ENCODE results near the gene INSYN1.

Gene INSYN1

DNA sequence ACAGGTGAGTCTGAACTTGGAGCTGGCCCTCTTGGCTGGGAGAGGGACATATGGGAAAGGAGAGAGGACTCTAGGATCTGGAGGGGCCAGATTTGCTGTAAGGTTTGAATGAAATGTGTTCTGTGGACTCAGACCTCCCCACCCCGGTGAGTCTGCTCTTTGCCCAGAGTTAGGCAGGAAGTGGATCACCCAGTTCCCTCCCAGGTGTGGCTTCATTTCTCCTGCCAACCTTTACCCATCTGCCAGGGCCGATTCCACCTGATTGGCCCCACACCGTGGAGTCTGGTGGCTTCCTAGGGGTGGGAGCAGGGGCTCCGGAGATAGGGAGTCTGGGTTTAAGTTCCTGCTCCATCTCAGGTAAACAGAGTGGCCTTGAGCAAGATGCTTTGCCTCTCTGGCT lies 43.5 kb downstream of the INSYN1 start:
- Histone ChIP-seq H3K23ac (ENCODE audit: low read length) (no peak overlapping the region), H3K4me1 (ENCODE audit: control insufficient read depth in 1 of 2, insufficient read depth in 2 of 2, low read length in 2 of 2) (no peaks in the 10 kb centered on the region), H3K27ac (ENCODE audit: low read depth, low read length) (no peak overlapping the region), H2BK12ac (ENCODE audit: low read length) (no peak overlapping the region), H2AK5ac (ENCODE audit: low read length) (no peak overlapping the region), H3K79me1 (ENCODE audit: low read length) (no peaks in the 10 kb centered on the region), H3K9me3 (ENCODE audit: insufficient read depth, low read depth, low read length) (peaks cover 5% of the 10 kb centered on the region), H2BK5ac (ENCODE audit: low read depth, low read length, poor library complexity) (no peak overlapping the region), H2AFZ (ENCODE audit: insufficient read depth, low read length, poor library complexity) (no peak overlapping the region), H3K18ac (ENCODE audit: low read length) (no peak overlapping the region), H4K8ac (ENCODE audit: low read depth, low read length) (no peak overlapping the region), H4K91ac (ENCODE audit: low read depth, low read length) (no peak overlapping the region), H3K79me2 (ENCODE audit: control insufficient read depth, insufficient read depth, low read length, poor library complexity) (no peaks in the 10 kb centered on the region), H3K4me2 (ENCODE audit: low read length) (no peak overlapping the region), H3K4me3 (ENCODE audit: low read depth, low read length) (no peak overlapping the region), H4K12ac (ENCODE audit: low read depth, low read length) (no peak overlapping the region), H3K27me3 (ENCODE audit: insufficient read depth, low read length) (no peaks in the 10 kb centered on the region), H3K14ac (ENCODE audit: low read length) (no peak overlapping the region), H3K4ac (ENCODE audit: low read depth, low read length) (no peak overlapping the region), H2BK120ac (ENCODE audit: insufficient read depth, low read length, poor library complexity) (no peak overlapping the region), H3K9ac (ENCODE audit: low read length) (no peak overlapping the region), H3K36me3 (ENCODE audit: control insufficient read depth in 1 of 2, insufficient read depth in 2 of 2, low read length in 2 of 2) (peaks cover 75 to 90% of the 10 kb centered on the region in 2 experiments)
- no peak for DNase-seq
- no CpG with 5 or more reads among the region's 4 CpGs for WGBS (ENCODE audit: extremely low coverage, insufficient coverage, insufficient read length)

DNA sequence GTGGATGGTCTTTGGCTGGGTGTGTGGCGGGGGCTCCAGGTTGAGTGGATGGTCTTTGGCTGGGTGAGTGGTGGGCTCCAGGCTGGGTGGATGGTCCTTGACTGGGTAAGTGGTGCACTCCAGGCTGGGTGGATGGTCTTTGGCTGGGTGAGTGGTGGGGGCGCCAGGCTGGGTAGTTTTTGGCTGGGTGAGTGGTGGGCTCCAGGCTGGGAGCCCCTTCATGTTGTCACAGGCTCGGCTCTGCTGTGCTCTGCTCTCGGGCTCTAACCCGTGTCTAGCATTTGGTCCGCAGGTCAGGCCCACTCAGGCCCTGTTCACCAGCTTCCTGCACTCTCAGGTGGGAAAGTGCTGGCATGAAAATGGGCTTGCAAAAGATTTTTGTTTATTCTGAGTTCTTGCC lies 43.9 kb downstream of the INSYN1 start:
- H2BK120ac ChIP-seq (ENCODE audit: insufficient read depth, low read length, poor library complexity): no peak overlapping the region
- H4K8ac ChIP-seq (ENCODE audit: low read depth, low read length): no peak overlapping the region
- peaks cover 5% of the 10 kb centered on the region for H3K9me3 ChIP-seq (ENCODE audit: insufficient read depth, low read depth, low read length)
- H3K23ac ChIP-seq (ENCODE audit: low read length): no peak overlapping the region
- DNase-seq: no peak
- H3K18ac ChIP-seq (ENCODE audit: low read length): no peak overlapping the region
- H2BK12ac ChIP-seq (ENCODE audit: low read length): no peak overlapping the region
- no peak overlapping the region for H3K4ac ChIP-seq (ENCODE audit: low read depth, low read length)
- WGBS (ENCODE audit: extremely low coverage, insufficient coverage, insufficient read length): no CpG with 5 or more reads among the region's 6 CpGs
- no peak overlapping the region for H3K4me3 ChIP-seq (ENCODE audit: low read depth, low read length)
- H3K79me1 ChIP-seq (ENCODE audit: low read length): no peaks in the 10 kb centered on the region
- H3K4me2 ChIP-seq (ENCODE audit: low read length): no peak overlapping the region
- no peak overlapping the region for H4K91ac ChIP-seq (ENCODE audit: low read depth, low read length)
- no peaks in the 10 kb centered on the region for H3K27me3 ChIP-seq (ENCODE audit: insufficient read depth, low read length)
- H3K79me2 ChIP-seq (ENCODE audit: control insufficient read depth, insufficient read depth, low read length, poor library complexity): no peaks in the 10 kb centered on the region
- no peak overlapping the region for H2AK5ac ChIP-seq (ENCODE audit: low read length)
- H3K36me3 ChIP-seq (ENCODE audit: control insufficient read depth in 1 of 2, insufficient read depth in 2 of 2, low read length in 2 of 2): peaks cover 78 to 90% of the 10 kb centered on the region in 2 experiments
- no peaks in the 10 kb centered on the region for H3K4me1 ChIP-seq (ENCODE audit: control insufficient read depth in 1 of 2, insufficient read depth in 2 of 2, low read length in 2 of 2)
- H2BK5ac ChIP-seq (ENCODE audit: low read depth, low read length, poor library complexity): no peak overlapping the region
- no peak overlapping the region for H4K12ac ChIP-seq (ENCODE audit: low read depth, low read length)
- H3K14ac ChIP-seq (ENCODE audit: low read length): no peak overlapping the region
- H3K9ac ChIP-seq (ENCODE audit: low read length): no peak overlapping the region
- H3K27ac ChIP-seq (ENCODE audit: low read depth, low read length): no peak overlapping the region
- H2AFZ ChIP-seq (ENCODE audit: insufficient read depth, low read length, poor library complexity): no peak overlapping the region

DNA sequence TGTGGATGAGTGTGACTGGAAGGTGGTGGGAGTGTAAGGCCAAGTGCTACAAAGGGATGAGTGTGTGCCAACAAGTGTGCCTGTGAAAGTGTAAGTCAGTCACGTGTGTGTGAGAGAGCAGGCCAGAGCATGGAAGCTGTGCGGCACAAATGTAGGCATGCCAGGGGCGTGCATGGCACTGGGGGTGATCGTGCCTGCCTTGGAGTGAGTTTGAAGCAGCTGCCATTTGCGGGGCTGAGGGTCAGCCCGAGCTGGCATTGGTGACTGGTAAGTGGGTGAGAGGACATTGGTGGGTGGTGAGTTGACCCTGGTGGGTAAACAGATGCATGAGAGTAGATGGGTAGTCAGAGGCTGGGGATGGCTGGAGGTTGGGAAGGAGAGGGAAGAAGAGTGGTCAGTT lies 44.5 kb downstream of the INSYN1 start:
- no peak overlapping the region for H2BK5ac ChIP-seq (ENCODE audit: low read depth, low read length, poor library complexity)
- no peak overlapping the region for H3K4ac ChIP-seq (ENCODE audit: low read depth, low read length)
- H2AK5ac ChIP-seq (ENCODE audit: low read length): no peak overlapping the region
- H4K8ac ChIP-seq (ENCODE audit: low read depth, low read length): no peak overlapping the region
- no peak overlapping the region for H3K4me3 ChIP-seq (ENCODE audit: low read depth, low read length)
- no peak overlapping the region for H2AFZ ChIP-seq (ENCODE audit: insufficient read depth, low read length, poor library complexity)
- no peak overlapping the region for H2BK120ac ChIP-seq (ENCODE audit: insufficient read depth, low read length, poor library complexity)
- H3K79me2 ChIP-seq (ENCODE audit: control insufficient read depth, insufficient read depth, low read length, poor library complexity): no peaks in the 10 kb centered on the region
- H3K79me1 ChIP-seq (ENCODE audit: low read length): no peaks in the 10 kb centered on the region
- H3K4me1 ChIP-seq (ENCODE audit: control insufficient read depth in 1 of 2, insufficient read depth in 2 of 2, low read length in 2 of 2): no peaks in the 10 kb centered on the region
- no peak for DNase-seq
- H3K14ac ChIP-seq (ENCODE audit: low read length): no peak overlapping the region
- H3K36me3 ChIP-seq (ENCODE audit: control insufficient read depth in 1 of 2, insufficient read depth in 2 of 2, low read length in 2 of 2): peaks cover 79 to 90% of the 10 kb centered on the region in 2 experiments
- H3K27me3 ChIP-seq (ENCODE audit: insufficient read depth, low read length): no peaks in the 10 kb centered on the region
- no peak overlapping the region for H3K18ac ChIP-seq (ENCODE audit: low read length)
- no CpG with 5 or more reads among the region's 6 CpGs for WGBS (ENCODE audit: extremely low coverage, insufficient coverage, insufficient read length)
- H3K4me2 ChIP-seq (ENCODE audit: low read length): no peak overlapping the region
- peaks cover 5% of the 10 kb centered on the region for H3K9me3 ChIP-seq (ENCODE audit: insufficient read depth, low read depth, low read length)
- no peak overlapping the region for H3K27ac ChIP-seq (ENCODE audit: low read depth, low read length)
- no peak overlapping the region for H4K12ac ChIP-seq (ENCODE audit: low read depth, low read length)
- H3K9ac ChIP-seq (ENCODE audit: low read length): no peak overlapping the region
- no peak overlapping the region for H2BK12ac ChIP-seq (ENCODE audit: low read length)
- no peak overlapping the region for H4K91ac ChIP-seq (ENCODE audit: low read depth, low read length)
- no peak overlapping the region for H3K23ac ChIP-seq (ENCODE audit: low read length)

DNA sequence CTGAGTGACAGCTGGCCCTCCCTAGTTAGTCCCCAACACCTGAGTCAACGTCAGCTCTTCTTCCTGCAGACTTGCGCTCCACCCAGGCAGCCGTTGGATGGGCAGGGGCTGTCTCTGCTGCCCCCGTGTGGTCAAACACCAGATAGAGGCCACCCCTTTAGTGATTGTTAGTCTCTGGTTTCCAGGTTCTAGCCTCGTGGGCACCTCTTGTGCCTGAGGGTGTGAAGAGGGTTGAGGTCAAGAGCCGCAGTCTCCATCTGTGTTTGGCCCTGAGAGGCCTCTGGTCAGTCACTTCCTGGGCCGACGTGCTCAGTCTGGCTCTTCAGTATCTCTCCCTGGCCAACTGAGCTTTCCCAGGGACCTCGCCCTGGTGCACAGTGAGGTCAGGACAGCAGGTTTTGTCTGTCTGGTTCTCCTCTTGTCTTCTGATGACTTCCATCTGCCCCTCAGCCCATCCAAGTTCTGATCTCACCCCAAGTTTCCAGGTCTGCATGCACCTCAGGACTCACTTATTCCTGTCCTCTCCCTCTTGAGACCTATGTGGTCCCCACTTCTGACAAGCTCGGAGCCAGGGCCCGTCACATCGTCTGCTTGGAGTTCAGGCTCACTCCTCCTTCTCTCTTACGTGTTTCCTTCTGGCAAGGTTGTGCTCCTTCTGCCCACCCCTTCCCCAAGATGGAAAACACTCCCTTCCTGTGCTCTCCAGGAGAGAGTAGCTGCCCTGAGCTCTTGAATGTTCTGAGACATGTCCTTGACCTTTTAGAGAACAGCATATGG lies 48.1 kb downstream of the INSYN1 start:
- H3K14ac ChIP-seq (ENCODE audit: low read length): no peak overlapping the region
- H3K4ac ChIP-seq (ENCODE audit: low read depth, low read length): no peak overlapping the region
- no peak overlapping the region for H4K8ac ChIP-seq (ENCODE audit: low read depth, low read length)
- no peak overlapping the region for H2AK5ac ChIP-seq (ENCODE audit: low read length)
- H3K18ac ChIP-seq (ENCODE audit: low read length): no peak overlapping the region
- no peaks in the 10 kb centered on the region for H3K79me1 ChIP-seq (ENCODE audit: low read length)
- no peaks in the 10 kb centered on the region for H3K27me3 ChIP-seq (ENCODE audit: insufficient read depth, low read length)
- H3K36me3 ChIP-seq (ENCODE audit: control insufficient read depth in 1 of 2, insufficient read depth in 2 of 2, low read length in 2 of 2): peaks cover 62 to 75% of the 10 kb centered on the region in 2 experiments
- peak; percentile 45 to 78 for DNase-seq
- H3K27ac ChIP-seq (ENCODE audit: low read depth, low read length): no peak overlapping the region
- no peak overlapping the region for H3K4me2 ChIP-seq (ENCODE audit: low read length)
- peaks cover 5% of the 10 kb centered on the region for H3K9me3 ChIP-seq (ENCODE audit: insufficient read depth, low read depth, low read length)
- no peak overlapping the region for H3K4me3 ChIP-seq (ENCODE audit: low read depth, low read length)
- H3K23ac ChIP-seq (ENCODE audit: low read length): no peak overlapping the region
- no peak overlapping the region for H2AFZ ChIP-seq (ENCODE audit: insufficient read depth, low read length, poor library complexity)
- H3K9ac ChIP-seq (ENCODE audit: low read length): no peak overlapping the region
- no peak overlapping the region for H4K12ac ChIP-seq (ENCODE audit: low read depth, low read length)
- no peaks in the 10 kb centered on the region for H3K79me2 ChIP-seq (ENCODE audit: control insufficient read depth, insufficient read depth, low read length, poor library complexity)
- WGBS (ENCODE audit: extremely low coverage, insufficient coverage, insufficient read length): no CpG with 5 or more reads among the region's 13 CpGs
- no peaks in the 10 kb centered on the region for H3K4me1 ChIP-seq (ENCODE audit: control insufficient read depth in 1 of 2, insufficient read depth in 2 of 2, low read length in 2 of 2)
- H4K91ac ChIP-seq (ENCODE audit: low read depth, low read length): no peak overlapping the region
- H2BK12ac ChIP-seq (ENCODE audit: low read length): no peak overlapping the region
- no peak overlapping the region for H2BK120ac ChIP-seq (ENCODE audit: insufficient read depth, low read length, poor library complexity)
- no peak overlapping the region for H2BK5ac ChIP-seq (ENCODE audit: low read depth, low read length, poor library complexity)
